Measurements from ENCODE around the gene DNAJC19.

Gene DNAJC19

DNA sequence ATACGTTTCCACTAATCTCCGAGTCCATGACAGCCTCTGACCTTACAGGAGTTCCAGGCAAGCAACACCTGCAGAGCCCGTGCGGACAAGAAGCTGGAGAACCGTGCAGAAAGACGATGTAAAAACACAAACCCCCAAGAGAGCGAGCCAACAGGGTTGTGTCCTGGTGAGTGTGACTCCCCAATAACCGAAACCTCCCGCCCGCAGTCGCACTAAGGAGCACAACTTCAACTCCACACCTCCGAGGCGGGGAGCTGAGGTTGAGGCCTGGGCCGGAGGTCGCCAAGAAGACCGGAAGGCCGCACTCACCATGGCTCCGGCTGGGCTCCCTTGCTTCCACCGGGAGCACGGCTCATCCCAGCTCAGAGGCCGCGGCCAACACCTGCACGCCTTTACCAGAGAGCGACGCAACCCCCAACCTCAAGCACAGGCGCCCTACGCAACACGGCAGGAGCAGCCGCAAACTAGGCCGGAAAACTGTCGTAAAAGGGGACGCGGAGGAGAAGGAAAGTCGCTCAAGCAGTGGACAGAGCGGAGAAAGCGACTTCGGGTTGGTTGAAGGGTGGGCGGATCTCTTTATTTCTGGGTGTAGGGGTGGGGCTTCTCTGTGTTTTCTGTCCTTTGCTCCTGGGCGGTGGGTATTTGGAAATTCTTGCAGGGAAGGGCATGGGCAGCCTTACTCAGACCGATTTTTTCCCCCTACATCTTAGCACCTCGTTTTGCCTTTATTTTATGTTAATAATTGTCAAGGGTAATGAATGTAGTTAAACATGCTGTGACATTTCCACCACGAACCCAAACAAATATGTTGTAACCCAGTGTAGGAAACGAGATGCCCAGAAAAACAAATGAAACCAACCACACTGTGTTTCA lies at the start of gene DNAJC19 (continued):
- TF ChIP-seq ZXDB (tag by site-specific recombination; IDR thresholded peaks at IDR 0.05) (peak; percentile 62), ZSCAN30 (tag by site-specific recombination; IDR thresholded peaks at IDR 0.05) (peak; percentile 71), ZNF561 (tag by site-specific recombination; IDR thresholded peaks at IDR 0.05; ENCODE audit: borderline replicate concordance) (0 out of 2 replicates have a peak, but pooled peaks have one; percentile 10), ZNF2 (tag by site-specific recombination; IDR thresholded peaks at IDR 0.05) (peak; percentile 61; the same call in 1 of the 2 replicates), ZNF660 (tag by site-specific recombination; IDR thresholded peaks at IDR 0.05) (peak; percentile 45; the same call in 1 of the 2 replicates), ZNF600 (tag by site-specific recombination; IDR thresholded peaks at IDR 0.05) (peak; percentile 89), GLIS1 (tag by site-specific recombination; IDR thresholded peaks at IDR 0.05) (peak; percentile 9; the same call in 1 of the 2 replicates), KLF8 (tag by site-specific recombination; IDR thresholded peaks at IDR 0.05) (peak; percentile 72), HOXD13 (CRISPR knock-in tag; IDR thresholded peaks at IDR 0.05; ENCODE audit: borderline replicate concordance) (peak; percentile 74; the same call in 1 of the 2 replicates), ZSCAN23 (tag by site-specific recombination; IDR thresholded peaks at IDR 0.05) (no peak), ZFHX2 (tag by site-specific recombination; conservative IDR thresholded peaks at IDR 0.05) (peak; percentile 68)
- TF ChIP-seq, protein P1, sequence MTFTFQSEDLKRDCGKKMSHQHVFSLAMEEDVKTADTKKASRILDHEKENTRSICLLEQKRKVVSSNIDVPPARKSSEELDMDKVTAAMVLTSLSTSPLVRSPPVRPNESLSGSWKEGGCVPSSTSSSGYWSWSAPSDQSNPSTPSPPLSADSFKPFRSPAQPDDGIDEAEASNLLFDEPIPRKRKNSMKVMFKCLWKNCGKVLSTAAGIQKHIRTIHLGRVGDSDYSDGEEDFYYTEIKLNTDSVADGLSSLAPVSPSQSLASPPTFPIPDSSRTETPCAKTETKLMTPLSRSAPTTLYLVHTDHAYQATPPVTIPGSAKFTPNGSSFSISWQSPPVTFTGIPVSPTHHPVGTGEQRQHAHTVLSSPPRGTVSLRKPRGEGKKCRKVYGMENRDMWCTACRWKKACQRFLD (tag by site-specific recombination; IDR thresholded peaks at IDR 0.05): no peak
- TF ChIP-seq, protein P2, sequence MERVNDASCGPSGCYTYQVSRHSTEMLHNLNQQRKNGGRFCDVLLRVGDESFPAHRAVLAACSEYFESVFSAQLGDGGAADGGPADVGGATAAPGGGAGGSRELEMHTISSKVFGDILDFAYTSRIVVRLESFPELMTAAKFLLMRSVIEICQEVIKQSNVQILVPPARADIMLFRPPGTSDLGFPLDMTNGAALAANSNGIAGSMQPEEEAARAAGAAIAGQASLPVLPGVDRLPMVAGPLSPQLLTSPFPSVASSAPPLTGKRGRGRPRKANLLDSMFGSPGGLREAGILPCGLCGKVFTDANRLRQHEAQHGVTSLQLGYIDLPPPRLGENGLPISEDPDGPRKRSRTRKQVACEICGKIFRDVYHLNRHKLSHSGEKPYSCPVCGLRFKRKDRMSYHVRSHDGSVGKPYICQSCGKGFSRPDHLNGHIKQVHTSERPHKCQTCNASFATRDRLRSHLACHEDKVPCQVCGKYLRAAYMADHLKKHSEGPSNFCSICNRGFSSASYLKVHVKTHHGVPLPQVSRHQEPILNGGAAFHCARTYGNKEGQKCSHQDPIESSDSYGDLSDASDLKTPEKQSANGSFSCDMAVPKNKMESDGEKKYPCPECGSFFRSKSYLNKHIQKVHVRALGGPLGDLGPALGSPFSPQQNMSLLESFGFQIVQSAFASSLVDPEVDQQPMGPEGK (tag by site-specific recombination; IDR thresholded peaks at IDR 0.05): peak; percentile 52; the same call in 1 of the 2 replicates

DNA sequence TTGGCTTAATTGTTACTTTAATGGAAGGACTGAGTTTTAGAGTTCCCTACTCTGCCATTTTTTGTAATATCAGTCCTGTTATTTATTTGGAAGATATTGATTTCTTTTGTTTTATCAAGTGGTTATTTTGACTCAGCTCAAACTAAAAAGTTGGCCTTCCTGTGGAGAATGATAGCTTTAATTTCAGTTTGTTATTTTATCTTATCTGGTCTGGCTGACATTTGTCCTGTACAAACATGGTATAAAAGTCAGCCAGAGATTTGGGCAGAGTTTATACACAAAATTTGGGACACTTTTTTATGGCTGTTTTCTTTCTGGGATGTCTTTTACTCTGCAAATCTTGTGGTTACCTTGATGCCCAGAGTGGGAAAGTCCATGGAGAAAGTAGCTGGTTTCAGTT lies 41.4 kb upstream of the DNAJC19 start:
- H3K36me3 ChIP-seq (ENCODE audit: control insufficient read depth in 2 of 2, insufficient read depth in 1 of 2, low read length in 2 of 2): no peaks in the 10 kb centered on the region
- no peaks in the 10 kb centered on the region for H3K4me1 ChIP-seq (ENCODE audit: control insufficient read depth, insufficient read depth, low read length)
- H3K4me3 ChIP-seq (ENCODE audit: low read depth, low read length): no peak overlapping the region
- H3K9me3 ChIP-seq (ENCODE audit: control insufficient read depth, insufficient read depth, low read depth, low read length): no peaks in the 10 kb centered on the region
- POLR2A ChIA-PET: no interaction called here
- TF ChIP-seq SCRT1 (tag by site-specific recombination; IDR thresholded peaks at IDR 0.05; ENCODE audit: borderline replicate concordance) (no peak), ZBTB17 (tag by site-specific recombination; IDR thresholded peaks at IDR 0.05) (no peak), ZBTB21 (tag by site-specific recombination; IDR thresholded peaks at IDR 0.05) (no peak), ZFP41 (tag by site-specific recombination; IDR thresholded peaks at IDR 0.05; ENCODE audit: borderline replicate concordance) (no peak), ZNF140 (tag by site-specific recombination; IDR thresholded peaks at IDR 0.05) (no peak), ZBTB48 (tag by site-specific recombination; IDR thresholded peaks at IDR 0.05) (no peak), ZNF629 (tag by site-specific recombination; IDR thresholded peaks at IDR 0.05) (no peak), ZNF221 (tag by site-specific recombination; IDR thresholded peaks at IDR 0.05; ENCODE audit: borderline replicate concordance) (no peak), TCF7L2 (IDR thresholded peaks at IDR 0.05; ENCODE audit: borderline replicate concordance, low read depth, low read length) (no peak), ZNF416 (tag by site-specific recombination; IDR thresholded peaks at IDR 0.05) (no peak), MZF1 (tag by site-specific recombination; IDR thresholded peaks at IDR 0.05; ENCODE audit: borderline replicate concordance) (no peak), ZNF175 (tag by site-specific recombination; IDR thresholded peaks at IDR 0.05) (no peak), ZNF560 (tag by site-specific recombination; IDR thresholded peaks at IDR 0.05; ENCODE audit: borderline replicate concordance) (no peak), PRDM1 (tag by site-specific recombination; IDR thresholded peaks at IDR 0.05) (no peak), ZNF223 (tag by site-specific recombination; IDR thresholded peaks at IDR 0.05) (no peak)
- TF ChIP-seq, protein P3, sequence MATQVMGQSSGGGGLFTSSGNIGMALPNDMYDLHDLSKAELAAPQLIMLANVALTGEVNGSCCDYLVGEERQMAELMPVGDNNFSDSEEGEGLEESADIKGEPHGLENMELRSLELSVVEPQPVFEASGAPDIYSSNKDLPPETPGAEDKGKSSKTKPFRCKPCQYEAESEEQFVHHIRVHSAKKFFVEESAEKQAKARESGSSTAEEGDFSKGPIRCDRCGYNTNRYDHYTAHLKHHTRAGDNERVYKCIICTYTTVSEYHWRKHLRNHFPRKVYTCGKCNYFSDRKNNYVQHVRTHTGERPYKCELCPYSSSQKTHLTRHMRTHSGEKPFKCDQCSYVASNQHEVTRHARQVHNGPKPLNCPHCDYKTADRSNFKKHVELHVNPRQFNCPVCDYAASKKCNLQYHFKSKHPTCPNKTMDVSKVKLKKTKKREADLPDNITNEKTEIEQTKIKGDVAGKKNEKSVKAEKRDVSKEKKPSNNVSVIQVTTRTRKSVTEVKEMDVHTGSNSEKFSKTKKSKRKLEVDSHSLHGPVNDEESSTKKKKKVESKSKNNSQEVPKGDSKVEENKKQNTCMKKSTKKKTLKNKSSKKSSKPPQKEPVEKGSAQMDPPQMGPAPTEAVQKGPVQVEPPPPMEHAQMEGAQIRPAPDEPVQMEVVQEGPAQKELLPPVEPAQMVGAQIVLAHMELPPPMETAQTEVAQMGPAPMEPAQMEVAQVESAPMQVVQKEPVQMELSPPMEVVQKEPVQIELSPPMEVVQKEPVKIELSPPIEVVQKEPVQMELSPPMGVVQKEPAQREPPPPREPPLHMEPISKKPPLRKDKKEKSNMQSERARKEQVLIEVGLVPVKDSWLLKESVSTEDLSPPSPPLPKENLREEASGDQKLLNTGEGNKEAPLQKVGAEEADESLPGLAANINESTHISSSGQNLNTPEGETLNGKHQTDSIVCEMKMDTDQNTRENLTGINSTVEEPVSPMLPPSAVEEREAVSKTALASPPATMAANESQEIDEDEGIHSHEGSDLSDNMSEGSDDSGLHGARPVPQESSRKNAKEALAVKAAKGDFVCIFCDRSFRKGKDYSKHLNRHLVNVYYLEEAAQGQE (tag by site-specific recombination; IDR thresholded peaks at IDR 0.05): no peak
- TF ChIP-seq, protein P4, sequence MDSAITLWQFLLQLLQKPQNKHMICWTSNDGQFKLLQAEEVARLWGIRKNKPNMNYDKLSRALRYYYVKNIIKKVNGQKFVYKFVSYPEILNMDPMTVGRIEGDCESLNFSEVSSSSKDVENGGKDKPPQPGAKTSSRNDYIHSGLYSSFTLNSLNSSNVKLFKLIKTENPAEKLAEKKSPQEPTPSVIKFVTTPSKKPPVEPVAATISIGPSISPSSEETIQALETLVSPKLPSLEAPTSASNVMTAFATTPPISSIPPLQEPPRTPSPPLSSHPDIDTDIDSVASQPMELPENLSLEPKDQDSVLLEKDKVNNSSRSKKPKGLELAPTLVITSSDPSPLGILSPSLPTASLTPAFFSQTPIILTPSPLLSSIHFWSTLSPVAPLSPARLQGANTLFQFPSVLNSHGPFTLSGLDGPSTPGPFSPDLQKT (IDR thresholded peaks at IDR 0.05; ENCODE audit: borderline replicate concordance, low read depth, low read length): no peak
- no peak overlapping the region for H3K27ac ChIP-seq (ENCODE audit: extremely low read depth, low read depth, low read length)
- CTCF ChIA-PET: no interaction called here

Measured in HEK293 (cell line).